ENCODE results near the gene IFI27L1. TPM values are rescaled to one million over a fixed set of nuclear protein-coding genes. Genes with fewer than 3 reads are reported as not detected.

The IFI27L1 gene
- total RNA-seq, 4 donors from 2014 or later = 3.3 to 13.3 (median 7.2) TPM

- no peak for TF ChIP-seq CTCF (IDR thresholded peaks at IDR 0.05; ENCODE audit: low read depth)
Measured at GRCh38 chr14:94111276-94112095, 30.4 kb downstream of the IFI27L1 start.

- no peak for TF ChIP-seq CTCF (IDR thresholded peaks at IDR 0.05; ENCODE audit: low read depth)
Measured at GRCh38 chr14:94112513-94113063, 31.5 kb downstream of the IFI27L1 start.

- no peak for TF ChIP-seq CTCF (IDR thresholded peaks at IDR 0.05; ENCODE audit: low read depth)
Measured at GRCh38 chr14:94113073-94113472, 32.0 kb downstream of the IFI27L1 start.

GRCh38 chr14:94113490-94113889 is 32.4 kb downstream of the IFI27L1 start:
- TF ChIP-seq CTCF (IDR thresholded peaks at IDR 0.05; ENCODE audit: low read depth) = no peak

GRCh38 chr14:94113908-94114588 is 32.9 kb downstream of the IFI27L1 start:
- no peak for TF ChIP-seq CTCF (IDR thresholded peaks at IDR 0.05; ENCODE audit: low read depth)

- TF ChIP-seq CTCF (IDR thresholded peaks at IDR 0.05; ENCODE audit: low read depth) = no peak
Measured at GRCh38 chr14:94114589-94115057, 33.5 kb downstream of the IFI27L1 start.

GRCh38 chr14:94115058-94115591 is 34.0 kb downstream of the IFI27L1 start:
- TF ChIP-seq CTCF (IDR thresholded peaks at IDR 0.05; ENCODE audit: low read depth) = no peak
